A549 (cell line): Measurements from ENCODE around the gene ST6GALNAC5.

Source experiments
- CTCF ChIP-seq: fragments of >200 bp; sonication (Bioruptor Twin); formaldehyde crosslinking; IDR thresholded peaks from 3 replicates; pipeline ENCODE4 v1.5.1; 2016
- E2F6 ChIP-seq: IDR thresholded peaks from 2 replicates; pipeline ENCODE4 v1.6.1; 2012; ENCODE audit warnings: low read depth, borderline replicate concordance
- HDAC2 ChIP-seq: fragments of 200-600 bp; sonication (generic); IDR thresholded peaks from 2 replicates; pipeline ENCODE4 v1.6.1; 2016
- SREBF2 ChIP-seq: fragments of 450-650 bp; IDR thresholded peaks from 2 replicates; pipeline ENCODE4 v1.6.1; 2014; ENCODE audit warnings: mild to moderate bottlenecking, moderate library complexity

GRCh38 chr1:76872944-76873343, 5.7 kb downstream of the ST6GALNAC5 start:
- TF ChIP-seq CTCF (no peak), SREBF2 (no peak), E2F6 (no peak), HDAC2 (no peak)
